Measurements from ENCODE around the gene ARID5A. TPM values are rescaled to one million over a fixed set of nuclear protein-coding genes. Genes with fewer than 3 reads are reported as not detected.

ARID5A gene
- total RNA-seq, 1 donor from 2014 or later = 17.3 TPM

DNA sequence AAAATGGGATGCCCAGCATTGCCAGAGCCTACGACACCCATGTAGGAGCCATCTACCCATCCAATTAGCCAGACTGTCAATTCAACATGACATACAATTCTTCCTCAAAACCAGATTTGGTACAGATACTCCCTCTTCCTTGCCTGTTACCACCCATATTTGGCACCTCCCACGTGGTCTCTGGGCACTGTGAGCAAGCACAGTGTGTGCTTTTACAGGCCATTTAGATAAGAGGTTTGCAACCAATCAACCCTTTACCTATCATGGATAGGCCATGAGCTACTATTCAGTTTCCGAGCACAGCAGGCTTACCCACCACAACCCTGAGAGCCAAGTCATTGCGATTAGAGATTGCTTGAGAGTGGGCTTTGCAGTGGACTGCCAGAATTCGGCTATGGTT lies 40.9 kb downstream of the ARID5A start:
- Histone ChIP-seq H3K27me3 (ENCODE audit: low read depth) (no peaks in the 10 kb centered on the region), H3K4me3 (no peak overlapping the region), H3K27ac (replicated peaks) (no peak overlapping the region), H3K4me1 (no peaks in the 10 kb centered on the region), H3K9me3 (replicated peaks) (no peaks in the 10 kb centered on the region), H3K36me3 (no peaks in the 10 kb centered on the region)
- intact Hi-C loops (cut with micrococcal nuclease) = no loop called here
- DNase-seq = no peak
- TF ChIP-seq, protein P1, sequence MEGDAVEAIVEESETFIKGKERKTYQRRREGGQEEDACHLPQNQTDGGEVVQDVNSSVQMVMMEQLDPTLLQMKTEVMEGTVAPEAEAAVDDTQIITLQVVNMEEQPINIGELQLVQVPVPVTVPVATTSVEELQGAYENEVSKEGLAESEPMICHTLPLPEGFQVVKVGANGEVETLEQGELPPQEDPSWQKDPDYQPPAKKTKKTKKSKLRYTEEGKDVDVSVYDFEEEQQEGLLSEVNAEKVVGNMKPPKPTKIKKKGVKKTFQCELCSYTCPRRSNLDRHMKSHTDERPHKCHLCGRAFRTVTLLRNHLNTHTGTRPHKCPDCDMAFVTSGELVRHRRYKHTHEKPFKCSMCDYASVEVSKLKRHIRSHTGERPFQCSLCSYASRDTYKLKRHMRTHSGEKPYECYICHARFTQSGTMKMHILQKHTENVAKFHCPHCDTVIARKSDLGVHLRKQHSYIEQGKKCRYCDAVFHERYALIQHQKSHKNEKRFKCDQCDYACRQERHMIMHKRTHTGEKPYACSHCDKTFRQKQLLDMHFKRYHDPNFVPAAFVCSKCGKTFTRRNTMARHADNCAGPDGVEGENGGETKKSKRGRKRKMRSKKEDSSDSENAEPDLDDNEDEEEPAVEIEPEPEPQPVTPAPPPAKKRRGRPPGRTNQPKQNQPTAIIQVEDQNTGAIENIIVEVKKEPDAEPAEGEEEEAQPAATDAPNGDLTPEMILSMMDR (IDR thresholded peaks at IDR 0.05; ENCODE audit: borderline replicate concordance) = no peak

DNA sequence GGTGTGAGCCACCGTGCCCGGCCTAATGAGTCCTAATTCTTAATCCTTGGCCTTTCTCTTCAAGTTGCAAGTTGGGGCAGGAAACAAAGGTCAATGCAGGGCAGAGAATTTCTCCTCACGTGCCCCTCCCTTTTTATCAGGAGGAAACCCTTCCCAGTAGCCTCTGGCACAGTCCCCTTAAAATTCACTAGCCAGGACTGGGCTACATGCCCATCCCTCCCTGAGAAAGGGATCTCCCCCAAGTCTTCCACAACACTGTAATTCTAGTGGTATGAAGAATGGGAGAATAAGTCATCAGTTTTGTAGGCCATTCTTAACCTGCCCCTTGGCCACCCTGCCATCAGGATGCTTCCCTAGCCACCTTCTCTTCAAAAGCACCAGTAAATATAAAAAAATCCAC lies 42.2 kb downstream of the ARID5A start:
- intact Hi-C loops (cut with micrococcal nuclease) = no loop called here
- DNase-seq = no peak
- TF ChIP-seq, protein P1 (IDR thresholded peaks at IDR 0.05; ENCODE audit: borderline replicate concordance) = no peak
- H3K9me3 ChIP-seq (replicated peaks) = no peaks in the 10 kb centered on the region
- H3K36me3 ChIP-seq = no peaks in the 10 kb centered on the region
- no peaks in the 10 kb centered on the region for H3K27me3 ChIP-seq (ENCODE audit: low read depth)
- no peak overlapping the region for H3K4me3 ChIP-seq
- no peak overlapping the region for H3K27ac ChIP-seq (replicated peaks)
- H3K4me1 ChIP-seq = no peaks in the 10 kb centered on the region

DNA sequence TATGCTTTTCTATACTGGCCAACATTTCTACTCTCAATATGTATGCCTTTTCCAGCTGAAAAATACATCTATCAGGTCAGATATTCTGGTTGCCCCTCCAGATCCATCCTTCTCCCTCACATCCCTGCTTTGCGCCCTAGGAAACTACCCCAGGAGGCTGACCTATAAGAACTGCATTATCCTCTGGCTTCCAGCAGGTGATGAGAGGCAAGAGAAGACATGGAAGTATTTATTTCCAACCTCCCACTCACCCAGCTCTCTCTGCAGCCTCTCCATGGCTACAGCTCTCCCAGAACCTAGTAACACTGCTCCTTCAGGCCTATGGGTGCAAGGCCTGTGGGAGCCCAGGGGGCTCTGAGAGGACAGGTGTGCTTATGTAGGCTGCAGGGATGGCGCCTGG lies 42.9 kb downstream of the ARID5A start:
- TF ChIP-seq, protein P1 (IDR thresholded peaks at IDR 0.05; ENCODE audit: borderline replicate concordance) = no peak
- Histone ChIP-seq H3K27ac (replicated peaks) (no peak overlapping the region), H3K9me3 (replicated peaks) (no peaks in the 10 kb centered on the region), H3K4me3 (no peak overlapping the region), H3K4me1 (no peaks in the 10 kb centered on the region), H3K36me3 (peaks cover 3% of the 10 kb centered on the region), H3K27me3 (ENCODE audit: low read depth) (no peaks in the 10 kb centered on the region)
- DNase-seq = no peak
- intact Hi-C loops (cut with micrococcal nuclease) = no loop called here

DNA sequence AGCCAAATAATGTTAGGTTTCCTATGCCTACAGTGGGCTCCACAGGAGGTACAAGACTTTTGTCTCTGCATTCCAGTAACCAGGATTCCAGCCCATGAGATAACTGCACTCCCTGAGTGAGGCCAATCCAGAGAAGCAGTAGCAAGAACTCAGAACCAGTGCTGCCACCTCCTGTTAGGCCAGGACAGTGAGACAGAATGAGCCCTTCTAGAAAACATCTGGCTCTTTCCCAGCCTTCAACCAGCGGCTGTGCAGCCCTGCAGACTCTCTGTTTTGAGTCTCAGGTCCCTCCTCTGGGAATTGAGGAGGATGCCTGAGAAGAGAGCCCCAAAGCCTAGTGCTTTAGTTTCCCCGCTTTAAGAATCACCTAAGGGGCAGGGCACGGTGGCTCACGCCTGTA lies 44.2 kb downstream of the ARID5A start:
- TF ChIP-seq, protein P1 (IDR thresholded peaks at IDR 0.05; ENCODE audit: borderline replicate concordance) = peak; percentile 37
- H3K27me3 ChIP-seq (ENCODE audit: low read depth) = no peaks in the 10 kb centered on the region
- H3K9me3 ChIP-seq (replicated peaks) = no peaks in the 10 kb centered on the region
- H3K36me3 ChIP-seq = peaks cover 7% of the 10 kb centered on the region
- H3K4me3 ChIP-seq = no peak overlapping the region
- no peak overlapping the region for H3K27ac ChIP-seq (replicated peaks)
- intact Hi-C loops (cut with micrococcal nuclease) = no loop called here
- no peak for DNase-seq
- no peaks in the 10 kb centered on the region for H3K4me1 ChIP-seq

DNA sequence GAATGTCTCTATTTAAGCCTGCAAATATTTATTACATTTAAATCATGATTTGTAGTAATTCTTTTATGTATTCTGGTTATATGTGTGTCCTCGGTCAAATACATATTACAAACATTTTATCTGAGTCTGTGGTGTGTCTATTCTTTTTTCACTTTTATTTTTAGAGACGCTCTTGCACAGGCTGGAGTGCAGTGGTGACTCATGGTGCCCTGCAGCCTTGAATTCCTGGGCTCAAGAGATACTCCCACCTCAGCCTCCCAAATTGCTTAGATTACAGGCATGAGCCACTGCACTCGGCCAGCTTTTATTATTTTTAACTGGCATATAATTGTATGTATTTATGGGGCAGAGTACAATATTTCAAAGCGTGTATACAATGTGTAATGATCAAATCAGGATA lies 47.5 kb downstream of the ARID5A start:
- Histone ChIP-seq H3K4me3 (no peak overlapping the region), H3K9me3 (replicated peaks) (no peaks in the 10 kb centered on the region), H3K27ac (replicated peaks) (no peak overlapping the region), H3K27me3 (ENCODE audit: low read depth) (no peaks in the 10 kb centered on the region), H3K36me3 (peaks cover 7% of the 10 kb centered on the region), H3K4me1 (peaks cover under 1% of the 10 kb centered on the region)
- TF ChIP-seq, protein P1 (IDR thresholded peaks at IDR 0.05; ENCODE audit: borderline replicate concordance) = no peak
- intact Hi-C loops (cut with micrococcal nuclease) = no loop called here
- DNase-seq = no peak

DNA sequence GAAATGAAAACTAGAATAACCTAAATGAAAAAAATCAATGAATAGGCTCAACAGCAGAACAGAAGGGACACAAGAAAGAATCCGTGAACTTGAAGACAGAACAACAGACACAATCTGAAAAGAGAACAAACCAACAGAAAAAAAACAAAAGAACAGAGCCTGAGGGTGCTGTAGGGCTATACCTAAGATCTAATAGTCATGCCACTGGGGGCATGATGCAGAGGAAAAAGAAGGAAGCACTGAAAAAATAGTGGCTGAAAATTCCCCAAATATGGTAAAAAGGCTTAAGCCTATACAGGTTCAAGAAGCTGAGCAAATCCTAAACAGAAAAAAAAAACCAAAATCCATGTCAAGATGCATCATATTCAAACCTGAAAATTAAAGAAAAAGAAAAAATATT lies 51.3 kb downstream of the ARID5A start:
- intact Hi-C loops (cut with micrococcal nuclease) = no loop called here
- H3K4me1 ChIP-seq = peaks cover 18% of the 10 kb centered on the region
- H3K4me3 ChIP-seq = no peak overlapping the region
- H3K27me3 ChIP-seq (ENCODE audit: low read depth) = no peaks in the 10 kb centered on the region
- no peak for DNase-seq
- H3K9me3 ChIP-seq (replicated peaks) = no peaks in the 10 kb centered on the region
- TF ChIP-seq, protein P1 (IDR thresholded peaks at IDR 0.05; ENCODE audit: borderline replicate concordance) = no peak
- peaks cover 13% of the 10 kb centered on the region for H3K36me3 ChIP-seq
- no peak overlapping the region for H3K27ac ChIP-seq (replicated peaks)

Measured in left ventricle myocardium inferior (tissue), 1 donor.